Left lobe of liver (tissue), 2 donors: ENCODE results near the gene TBX5. TPM values are rescaled to one million over a fixed set of nuclear protein-coding genes. Genes with fewer than 3 reads are reported as not detected.
"Not testable (repeated sequence)": the region's sequence is repeated elsewhere in the genome, so short reads cannot be mapped to it uniquely, and the experiment has no call there.

Experiments used
- ATAC-seq: fragments of 200-7000 bp; cut with Tn5 transposase; one replicate; pipeline ENCODE4 v1.9.1; 2020; ENCODE audit warnings: mild to moderate bottlenecking, moderate library complexity
- DNase-seq: peaks from one replicate; pipeline ENCODE4 v3.0.0-alpha.2; 2020; ENCODE audit warnings: low spot score
- total RNA-seq: library from RNA; stranded (reverse); gene quantifications from one replicate; pipeline ENCODE4 v1.2.1, GENCODE V29; 2021
- donor health status: DM: no; HTN: no; CAD: no; lungs with moderate emphysema.
- donor health status: DM: no; HTN: yes; CAD: no.

The TBX5 gene
- total RNA-seq, 1 donor from 2014 or later, result not detected

DNA sequence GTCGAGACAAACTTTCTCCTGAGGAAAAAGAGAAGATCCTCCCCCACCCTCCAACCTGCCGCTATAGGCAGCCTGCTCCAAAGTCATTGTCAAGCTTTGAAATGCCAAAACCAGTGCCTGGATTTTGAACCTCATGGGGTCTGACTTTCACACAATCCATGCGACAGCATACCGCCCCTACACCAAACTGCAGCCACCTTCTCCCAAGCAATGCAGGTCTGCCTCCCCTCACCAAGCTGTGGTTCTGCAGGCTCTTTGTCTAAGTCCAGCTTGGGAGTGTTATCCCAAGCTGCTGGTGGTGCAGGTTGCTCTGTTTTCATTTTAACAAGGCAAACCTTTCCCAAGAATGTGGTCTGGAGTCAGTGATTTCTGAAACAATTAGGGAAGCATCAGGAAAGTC is 12.4 kb downstream of the TBX5 start:
- no peak for DNase-seq
- ATAC-seq, result no peak

DNA sequence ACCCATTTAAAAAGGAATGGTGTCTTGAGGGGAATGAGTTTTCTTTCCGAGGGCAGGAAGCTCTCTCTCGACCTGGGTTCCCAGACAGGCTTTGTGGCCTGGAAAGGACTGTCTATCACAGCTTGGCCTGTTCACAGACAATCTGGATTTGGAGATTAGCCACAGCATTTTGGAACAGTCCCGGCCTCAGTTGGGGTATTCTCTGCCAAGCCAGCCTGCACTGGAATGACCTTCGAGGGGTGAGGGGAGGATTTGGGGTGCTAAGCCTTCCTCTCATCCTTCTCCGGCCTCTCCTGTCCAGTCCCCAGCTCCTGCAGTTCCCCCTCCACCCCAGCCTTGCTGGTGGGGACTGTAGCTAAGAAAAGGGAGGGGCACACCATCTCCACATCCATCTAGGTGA is 13.0 kb downstream of the TBX5 start:
- no peak for ATAC-seq
- DNase-seq, result no peak

DNA sequence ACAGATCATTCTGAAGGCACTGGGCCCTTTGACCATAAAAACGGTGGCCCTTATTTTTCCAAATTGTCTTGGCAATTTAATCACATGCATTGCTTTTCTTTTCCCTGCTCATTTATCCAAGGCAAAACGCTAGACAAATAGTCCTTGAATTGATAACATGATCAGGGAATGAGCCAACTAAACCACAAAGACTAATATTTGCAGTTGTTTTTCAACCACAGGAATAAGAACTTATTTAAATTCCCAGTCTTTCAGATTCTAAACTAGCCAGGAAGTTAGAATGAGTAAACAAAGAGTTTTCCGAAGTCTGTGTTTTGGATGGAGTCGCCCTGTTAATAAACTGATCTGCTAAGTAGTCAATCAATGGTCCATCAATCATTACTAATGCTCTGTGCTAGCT is 14.9 kb downstream of the TBX5 start:
- ATAC-seq (no peak), DNase-seq (no peak)

DNA sequence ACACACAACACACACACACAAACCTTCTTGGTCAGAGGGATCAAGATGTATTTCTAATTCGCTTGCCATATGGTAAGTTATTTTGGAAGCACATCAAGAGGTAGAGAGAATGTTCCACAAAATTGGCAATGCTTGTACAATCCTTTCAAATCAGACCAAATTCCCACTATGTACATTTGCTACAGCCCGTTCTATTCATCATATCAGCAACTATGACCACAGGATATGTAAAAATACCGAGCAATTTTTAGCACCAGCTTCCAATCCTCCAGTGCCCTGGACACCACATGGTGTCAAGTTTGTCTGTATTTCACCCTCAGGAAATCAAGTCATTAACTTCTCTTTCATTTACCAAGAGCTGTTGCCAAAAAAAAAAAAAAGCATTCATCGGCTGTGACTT is 21.2 kb downstream of the TBX5 start:
- no peak for DNase-seq
- no peak for ATAC-seq

DNA sequence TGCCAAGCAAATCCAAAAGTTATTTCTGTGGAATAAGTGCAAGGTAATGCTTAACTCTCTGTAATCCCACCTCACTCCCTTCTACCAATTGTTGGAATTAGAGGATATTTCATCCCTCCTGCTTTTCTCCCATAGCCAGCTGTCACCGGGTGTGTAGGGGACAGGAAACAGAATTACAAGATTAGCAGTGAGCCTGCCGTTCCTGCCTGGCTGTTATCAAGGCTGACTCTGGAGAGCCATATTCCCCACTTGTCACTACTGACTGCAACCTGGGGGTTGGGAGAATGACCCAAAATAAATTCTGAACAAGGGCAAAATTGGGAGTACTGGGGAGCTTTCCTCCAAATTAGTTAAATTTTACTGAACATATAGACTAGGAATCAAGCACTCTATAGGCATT is 24.8 kb downstream of the TBX5 start:
- ATAC-seq (no peak), DNase-seq (no peak)

DNA sequence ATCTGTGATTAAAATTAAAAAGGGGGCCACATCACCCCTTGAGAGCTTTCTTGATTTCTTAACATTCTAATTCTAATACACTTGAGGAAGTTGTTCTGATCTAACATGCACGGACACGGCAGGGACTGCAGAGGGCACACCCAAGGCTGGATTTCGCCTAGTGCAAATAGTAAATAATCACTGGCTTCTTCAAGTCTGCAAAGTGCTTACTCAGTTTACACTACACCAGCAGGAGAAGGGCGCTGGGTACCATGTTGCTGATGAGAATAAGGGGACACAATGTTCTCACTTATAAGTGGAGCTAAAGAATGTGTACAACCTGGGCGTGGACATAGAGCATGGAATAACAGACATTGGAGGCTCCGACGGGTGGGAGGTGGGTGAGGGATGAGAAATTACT is 34.2 kb downstream of the TBX5 start:
- no peak for ATAC-seq
- no peak for DNase-seq

DNA sequence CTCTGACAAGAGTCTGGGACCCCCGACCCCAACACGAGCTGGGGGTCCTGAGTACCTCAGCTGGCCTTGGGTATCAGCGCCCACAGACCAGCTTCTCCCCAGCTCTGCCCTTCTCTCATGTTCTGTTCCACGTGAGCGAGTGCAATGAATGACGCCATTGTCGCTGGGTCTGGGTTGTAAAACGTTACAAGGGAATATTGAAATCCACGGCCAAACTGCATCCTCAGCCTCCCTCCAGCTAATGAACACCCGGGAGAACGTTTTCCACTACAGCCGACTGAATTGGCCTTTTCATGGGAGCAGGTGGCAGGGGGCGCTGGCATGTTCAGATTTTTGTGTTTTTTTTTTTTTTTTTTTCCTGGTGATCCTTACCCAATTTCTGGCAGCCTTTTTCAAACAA is 34.7 kb downstream of the TBX5 start:
- no peak for DNase-seq
- no peak for ATAC-seq

DNA sequence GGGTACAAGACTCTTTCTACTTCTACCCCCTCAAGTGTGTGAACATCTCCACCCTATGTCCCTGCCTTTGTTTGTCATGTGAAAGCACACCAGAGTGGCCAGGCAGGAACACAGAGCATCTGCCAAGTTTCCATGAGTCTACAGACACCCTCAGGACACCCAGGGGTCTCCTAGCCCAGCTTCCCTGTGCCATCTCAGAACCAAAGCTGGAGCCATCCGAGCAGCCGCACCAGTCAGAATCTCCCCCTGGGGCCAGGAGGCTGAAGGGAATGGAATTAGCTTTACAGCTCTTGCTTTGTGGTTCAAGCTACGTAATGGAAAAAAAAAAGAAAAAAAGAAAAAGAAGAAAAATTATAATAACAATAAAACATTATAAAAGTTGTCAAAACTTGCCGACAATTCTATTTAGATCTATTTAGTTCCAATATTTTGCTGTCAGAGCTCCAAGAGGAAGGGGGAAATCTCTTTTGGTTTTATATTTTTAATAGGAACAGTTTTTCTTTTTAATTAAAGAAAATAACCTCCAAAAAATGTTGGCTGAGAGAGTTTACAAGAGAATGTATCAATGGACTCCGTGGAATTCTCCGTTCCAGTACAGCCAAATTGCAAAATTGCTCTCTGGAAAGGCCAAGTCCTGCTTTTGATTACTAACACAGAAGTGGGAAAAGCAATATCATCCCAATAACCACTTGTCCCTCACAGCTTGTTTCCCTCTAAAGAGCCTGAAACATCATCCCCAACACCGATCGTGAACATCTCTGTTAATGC is 37.1 kb downstream of the TBX5 start:
- DNase-seq, result no peak
- ATAC-seq, result no peak

DNA sequence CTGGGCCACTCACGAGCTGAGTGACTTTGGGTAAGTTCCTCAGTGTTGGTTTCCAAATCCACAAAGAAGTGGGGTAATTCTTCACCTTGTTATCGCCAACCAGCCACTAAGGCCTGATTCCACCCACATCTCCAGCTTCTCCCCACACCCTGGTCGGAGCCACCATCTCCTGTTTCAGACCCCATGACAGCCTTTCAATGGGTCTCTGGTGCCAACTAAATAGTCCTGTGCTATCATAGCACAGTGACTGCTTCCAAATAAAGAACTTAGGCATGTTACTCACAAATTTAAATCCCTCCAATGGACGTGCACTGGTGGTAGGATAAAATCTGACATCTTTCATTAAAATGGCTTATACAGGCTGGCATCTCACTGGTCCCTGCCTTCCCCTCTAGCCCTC is 44.0 kb downstream of the TBX5 start:
- DNase-seq (no peak), ATAC-seq (no peak)

DNA sequence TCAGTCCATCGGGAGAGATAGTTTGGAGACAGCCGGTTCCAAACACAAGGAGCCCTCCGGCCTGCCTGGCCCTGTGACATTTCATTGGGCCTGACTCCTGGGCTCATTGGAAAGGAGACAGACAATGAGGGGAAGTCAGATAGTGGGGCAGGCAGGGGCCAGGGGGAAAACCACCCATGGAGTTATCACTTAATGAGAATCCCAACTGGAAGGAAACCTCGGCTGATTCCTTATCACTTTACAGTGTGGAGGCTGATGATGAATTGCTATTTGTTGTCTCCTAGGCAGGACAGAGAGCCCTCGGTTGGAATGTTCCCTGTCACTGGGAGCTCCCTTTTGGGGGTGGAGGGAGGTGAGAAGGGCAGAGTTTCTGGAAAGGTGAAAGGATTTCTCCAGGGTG is 44.4 kb downstream of the TBX5 start:
- ATAC-seq (no peak), DNase-seq (no peak)

DNA sequence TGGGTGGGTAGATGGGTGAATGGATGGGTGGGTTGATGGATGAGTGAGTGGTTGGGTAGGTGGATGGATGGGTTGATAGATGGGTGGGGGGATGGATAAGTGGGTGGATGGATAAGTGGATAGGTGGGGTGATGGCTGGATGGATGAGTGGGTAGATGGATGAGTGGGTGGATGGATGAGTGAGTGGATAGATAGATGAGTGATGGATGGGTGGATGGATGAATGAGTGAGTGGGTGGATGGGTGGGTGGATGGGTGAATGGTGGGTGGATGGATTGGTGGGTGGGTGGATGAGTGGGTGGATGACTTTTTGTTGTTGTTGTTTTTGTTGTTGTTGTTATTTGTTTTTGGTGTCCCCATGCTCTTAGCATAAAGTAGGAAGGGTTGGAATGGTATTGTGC is 45.5 kb downstream of the TBX5 start:
- no peak for DNase-seq

DNA sequence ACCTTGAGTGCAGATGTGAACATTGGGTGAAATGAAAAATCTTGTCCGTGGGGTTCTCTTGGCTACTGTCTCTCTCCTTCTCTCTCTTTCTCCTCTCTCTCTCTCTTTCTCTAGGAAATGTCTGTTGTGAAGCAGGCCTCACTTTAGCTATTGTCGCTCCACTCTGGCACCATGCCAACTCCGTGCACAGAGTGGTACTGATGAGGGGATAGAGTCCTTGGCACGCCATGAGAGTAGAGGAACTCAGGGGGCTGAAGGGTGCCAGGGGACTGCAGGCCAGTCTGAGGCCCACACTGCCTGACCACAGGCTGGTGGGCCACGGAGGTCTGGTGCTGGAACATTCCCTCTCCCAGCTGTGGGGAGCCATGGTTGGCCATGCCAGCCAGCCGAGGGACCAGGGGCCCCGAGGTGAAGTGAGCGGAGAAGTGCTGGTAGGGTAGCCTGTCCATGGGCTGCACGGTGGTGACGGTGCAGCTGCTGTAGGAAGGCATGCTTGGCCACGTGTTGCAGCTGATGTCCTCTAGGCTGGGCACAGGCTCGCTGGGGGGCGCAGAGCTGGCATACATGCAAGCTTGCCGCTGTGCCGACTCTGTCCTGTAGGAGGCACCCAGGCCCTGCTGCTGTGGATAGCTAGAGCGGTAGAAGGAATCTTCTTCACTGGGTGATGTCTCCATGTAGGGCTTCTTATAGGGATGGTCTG is 50.4 kb downstream of the TBX5 start:
- DNase-seq, result no peak
- ATAC-seq, result no peak

More for the DNA sequence above, 45.5 kb downstream of the TBX5 start:
- no peak for ATAC-seq

DNA sequence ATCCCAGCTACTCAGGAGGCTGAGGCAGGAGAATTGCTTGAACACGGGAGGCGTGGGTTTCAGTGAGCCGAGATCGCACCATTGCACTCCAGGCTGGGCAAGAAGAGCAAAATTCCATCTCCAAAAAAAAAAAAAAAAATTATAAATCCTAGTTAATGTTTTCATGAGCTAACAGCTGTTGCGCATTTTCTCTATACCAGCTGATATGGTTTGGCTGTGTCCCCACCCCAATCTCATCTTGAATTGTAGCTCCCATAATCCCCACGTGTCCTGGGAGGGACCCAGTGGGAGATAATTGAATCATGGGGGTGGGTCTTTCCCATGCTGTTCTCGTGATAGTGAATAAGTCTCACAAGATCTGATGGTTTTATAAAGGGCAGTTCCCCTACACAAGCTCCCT is 56.7 kb downstream of the TBX5 start:
- DNase-seq, ATAC-seq: not testable (repeated sequence)

DNA sequence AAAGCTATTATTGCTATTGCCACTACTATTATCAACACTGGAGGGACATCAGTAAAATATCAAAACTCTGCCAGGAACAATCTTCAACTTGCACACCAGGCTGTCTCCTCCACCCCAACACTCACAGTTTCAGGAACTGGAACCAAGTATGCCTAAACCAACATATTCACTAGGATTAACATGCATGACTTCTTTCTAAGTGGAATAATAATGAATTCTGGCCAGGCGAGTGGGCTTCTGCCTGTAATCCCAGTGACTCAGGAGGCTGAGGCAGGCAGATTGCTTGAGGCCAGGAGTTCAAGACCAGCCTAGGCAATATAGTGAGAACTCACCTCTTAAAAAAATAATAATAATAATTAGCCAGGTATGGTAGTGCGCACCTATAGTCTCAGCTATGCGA is 58.1 kb downstream of the TBX5 start:
- DNase-seq (no peak), ATAC-seq (no peak)

DNA sequence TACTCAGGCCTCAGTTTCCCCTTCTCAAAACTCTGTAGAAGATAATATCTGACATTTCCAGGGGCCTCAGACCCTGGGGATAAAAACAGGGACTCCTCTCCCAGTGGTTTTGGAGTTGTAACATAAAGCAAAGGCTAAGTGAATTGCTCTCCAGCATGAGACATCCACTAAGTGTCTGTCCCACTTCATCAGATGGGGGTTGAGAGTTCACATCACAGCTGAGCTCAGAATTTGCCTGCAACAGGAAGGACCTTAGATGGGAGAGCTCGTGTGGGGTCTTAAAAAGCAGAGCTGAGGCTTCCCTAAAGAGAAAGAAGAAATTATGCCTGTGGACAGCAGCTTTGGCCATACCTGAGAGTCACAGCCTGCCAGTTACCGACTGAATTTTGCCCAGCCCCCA is 61.1 kb downstream of the TBX5 start:
- no peak for DNase-seq
- no peak for ATAC-seq

DNA sequence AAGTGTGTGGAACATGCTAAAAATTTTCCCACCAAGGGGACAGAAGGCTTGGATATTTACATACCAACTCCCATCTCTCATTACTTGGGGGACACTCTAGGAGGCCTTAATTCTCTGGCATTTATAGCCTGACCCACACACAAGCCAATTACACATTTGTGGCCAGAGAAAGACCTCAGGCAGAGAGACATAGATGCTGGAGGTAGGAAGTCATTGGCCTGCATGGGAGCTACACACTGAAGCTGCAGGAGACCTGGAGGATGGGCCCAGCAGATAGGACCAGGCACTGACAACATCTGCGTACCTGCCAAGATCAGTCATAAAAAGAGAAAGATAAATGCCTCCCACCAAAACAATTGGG is 61.7 kb downstream of the TBX5 start:
- DNase-seq, result no peak
- no peak for ATAC-seq

DNA sequence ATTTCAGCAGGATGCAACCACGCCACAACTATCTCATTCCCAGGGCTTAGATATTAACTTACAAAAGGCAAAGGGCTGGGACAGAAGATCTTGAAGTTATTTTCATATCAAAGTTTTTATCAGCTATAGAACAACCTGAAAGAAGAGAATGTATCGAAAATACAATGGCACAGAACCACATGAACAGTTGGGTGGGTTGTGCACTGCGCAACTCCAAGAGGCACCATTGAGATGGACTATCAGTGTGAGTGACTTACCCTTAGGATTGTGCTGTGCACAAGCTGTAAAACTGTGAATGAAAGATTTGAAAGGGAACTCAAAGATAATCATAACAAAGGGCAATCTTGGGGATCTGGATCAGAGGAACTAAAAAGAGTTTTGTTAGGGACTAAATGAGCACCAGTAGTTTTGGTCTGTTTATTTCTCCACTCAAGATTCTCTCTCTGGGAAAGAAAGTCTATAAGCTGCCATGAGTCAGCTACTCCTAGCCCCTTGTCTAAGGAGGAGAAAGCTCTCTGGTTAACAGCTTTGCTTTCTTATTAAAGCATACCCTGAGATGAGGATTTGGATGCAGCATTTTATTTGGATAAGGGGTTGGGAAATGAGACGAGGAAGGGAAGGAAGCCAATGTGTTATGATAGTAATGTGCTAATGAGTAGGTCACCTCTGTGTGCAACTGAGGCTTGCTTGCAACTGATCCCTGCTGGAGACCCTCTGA is 62.2 kb downstream of the TBX5 start:
- no peak for ATAC-seq
- DNase-seq, result no peak

DNA sequence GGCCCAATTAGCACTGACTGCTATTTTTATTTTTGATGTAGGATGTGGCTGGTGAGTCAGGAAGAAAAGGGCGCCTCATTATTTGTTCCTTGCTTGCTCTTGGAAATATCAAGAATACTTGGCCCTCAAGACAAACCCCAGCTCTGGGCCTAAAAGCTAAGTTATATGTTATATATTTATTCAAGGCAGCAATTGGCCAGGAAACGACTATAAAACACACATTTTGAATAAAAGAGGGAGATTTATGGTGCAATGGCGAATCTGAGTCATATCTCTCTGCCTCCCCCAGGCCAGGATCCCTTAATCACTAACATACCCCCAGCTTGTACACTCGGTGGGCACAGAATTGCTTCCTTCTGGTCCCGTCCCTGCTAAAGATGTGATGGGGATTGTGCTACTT is 63.3 kb downstream of the TBX5 start:
- DNase-seq, result no peak
- ATAC-seq, result no peak

DNA sequence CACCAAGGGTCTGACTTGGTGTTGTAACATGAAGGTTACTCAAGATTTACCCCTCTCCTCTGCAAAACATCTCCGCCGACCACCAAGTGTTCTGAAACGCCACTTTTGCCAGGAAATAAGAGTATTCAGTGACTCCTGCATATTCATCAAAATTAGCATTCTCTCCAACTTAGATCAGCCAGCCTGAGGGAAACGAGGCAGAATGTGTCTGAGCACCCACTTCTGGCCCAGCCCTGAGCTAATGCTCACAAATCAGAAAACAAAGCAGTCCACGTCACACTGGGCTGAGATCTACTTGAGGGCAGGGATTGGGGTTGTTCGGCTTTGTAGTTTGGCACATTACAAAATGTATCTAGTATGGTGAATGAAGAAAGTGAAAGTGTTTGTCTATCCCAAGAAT is 64.3 kb downstream of the TBX5 start:
- ATAC-seq (no peak), DNase-seq (no peak)

DNA sequence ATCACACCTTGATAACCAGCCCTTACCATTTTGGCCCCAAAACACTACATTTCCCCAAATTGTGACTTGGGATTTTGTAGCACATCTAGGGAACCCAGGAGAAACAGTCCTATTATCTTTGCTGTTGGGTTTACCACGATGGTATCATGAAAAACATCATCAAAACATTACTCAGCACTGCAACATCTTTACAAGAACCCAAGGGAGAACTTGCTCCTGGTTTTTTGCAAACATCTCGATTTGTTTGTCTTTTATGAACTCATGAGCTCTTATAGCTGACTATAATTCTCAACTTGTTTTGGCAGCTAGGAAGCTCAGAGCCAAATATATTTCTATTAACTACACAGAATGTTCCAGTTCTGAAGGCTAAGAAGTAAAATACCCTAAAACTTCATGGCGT is 65.7 kb downstream of the TBX5 start:
- ATAC-seq (no peak), DNase-seq (no peak)

DNA sequence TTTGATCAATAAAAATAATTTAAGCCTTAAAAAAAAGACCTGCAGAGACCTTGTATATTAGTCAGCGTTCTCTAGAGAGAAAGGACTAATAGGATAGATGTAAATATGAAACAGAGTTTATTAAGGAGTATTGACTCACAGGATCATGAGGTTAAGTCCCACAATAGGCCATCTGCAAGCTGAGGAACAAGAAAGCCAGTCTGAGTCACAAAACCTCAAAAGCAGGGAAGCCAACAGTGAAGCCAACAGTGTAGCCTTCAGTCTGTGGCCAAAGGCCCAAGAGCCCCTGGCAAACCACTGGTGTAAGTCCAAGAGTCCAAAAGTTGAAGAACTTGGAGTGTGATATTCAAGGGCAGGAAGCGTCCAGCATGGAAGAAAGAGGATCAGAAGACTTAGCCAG is 66.3 kb downstream of the TBX5 start:
- DNase-seq (no peak), ATAC-seq (no peak)

DNA sequence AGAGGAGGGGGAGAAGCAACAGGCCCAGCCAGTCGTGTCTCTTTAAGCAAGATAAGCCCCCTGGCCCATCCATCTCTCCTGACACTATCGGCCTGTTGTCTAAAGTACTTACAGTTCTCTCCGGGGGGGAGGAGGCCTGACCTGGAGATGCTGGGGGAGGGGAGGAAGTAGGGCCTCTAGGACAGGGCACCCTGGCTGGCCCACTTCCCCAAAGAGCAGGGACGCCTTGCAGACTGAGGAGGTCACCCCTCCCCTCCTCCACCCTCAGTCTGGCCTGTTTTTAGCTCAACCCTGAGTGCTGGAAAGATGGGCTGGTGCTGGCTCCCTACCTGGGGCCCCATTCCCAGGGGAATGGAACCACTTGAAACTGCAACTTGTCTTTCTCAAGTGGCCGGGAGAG is 70.3 kb downstream of the TBX5 start:
- DNase-seq (no peak), ATAC-seq (no peak)
